Type B pancreatic cell (in vitro differentiated cells): Measurements from ENCODE around the gene COASY. TPM values are rescaled to one million over a fixed set of nuclear protein-coding genes. Genes with fewer than 3 reads are reported as not detected.

ENCODE experiments used
- DNase-seq: peaks from one replicate; pipeline ENCODE4 v3.0.0; 2021; ENCODE audit warnings: mixed read lengths; ENCODE audit not compliant: unreplicated experiment; ENCODE audit errors: extremely low spot score
- H3K27ac Mint-ChIP-seq: 2 replicates; pipeline ENCODE4 v1.8.0; 2021; ENCODE audit warnings: mild to moderate bottlenecking, mixed read lengths
- H3K27me3 Mint-ChIP-seq: 2 replicates; pipeline ENCODE4 v1.8.0; 2021; ENCODE audit warnings: mixed read lengths
- H3K36me3 Mint-ChIP-seq: 2 replicates; pipeline ENCODE4 v1.8.0; 2021; ENCODE audit warnings: mixed read lengths
- H3K4me1 Mint-ChIP-seq: one replicate; pipeline ENCODE4 v1.8.0; 2021; ENCODE audit warnings: mixed read lengths; ENCODE audit not compliant: unreplicated experiment
- H3K4me3 Mint-ChIP-seq: 2 replicates; pipeline ENCODE4 v1.8.0; 2021; ENCODE audit warnings: mild to moderate bottlenecking, mixed read lengths
- H3K9me3 Mint-ChIP-seq: 2 replicates; pipeline ENCODE4 v1.8.0; 2021; ENCODE audit warnings: mixed read lengths
- CTCF ChIP-seq: fragments of 200-600 bp; sonication (generic); conservative IDR thresholded peaks from 2 replicates; pipeline ENCODE4 v1.5.0; 2021; ENCODE audit warnings: antibody characterized with exemption, mild to moderate bottlenecking
- long read RNA-seq: library from polyadenylated mRNA; unstranded; transcript quantifications from one replicate; pipeline ENCODE4 v2.0.0, GENCODE V29; 2020
- total RNA-seq: library from RNA; stranded (reverse); gene quantifications from 2 replicates; pipeline ENCODE4 v1.2.1, GENCODE V29; 2021; ENCODE audit warnings: low replicate concordance

Gene COASY
- 78.0 and 80.8 TPM in 2 replicates for total RNA-seq
- long read RNA-seq, transcript COASY-202 (10 exons, 2,071 nt), result minor isoform, 6 of 54 reads
- long read RNA-seq, transcript COASY-201 (9 exons, 2,458 nt), result major isoform, 28 of 54 reads
- long read RNA-seq, partial matches to known transcripts, result 8 of 54 reads
- long read RNA-seq, other reads (novel, unspliced or antisense), result 12 of 54 reads

DNA sequence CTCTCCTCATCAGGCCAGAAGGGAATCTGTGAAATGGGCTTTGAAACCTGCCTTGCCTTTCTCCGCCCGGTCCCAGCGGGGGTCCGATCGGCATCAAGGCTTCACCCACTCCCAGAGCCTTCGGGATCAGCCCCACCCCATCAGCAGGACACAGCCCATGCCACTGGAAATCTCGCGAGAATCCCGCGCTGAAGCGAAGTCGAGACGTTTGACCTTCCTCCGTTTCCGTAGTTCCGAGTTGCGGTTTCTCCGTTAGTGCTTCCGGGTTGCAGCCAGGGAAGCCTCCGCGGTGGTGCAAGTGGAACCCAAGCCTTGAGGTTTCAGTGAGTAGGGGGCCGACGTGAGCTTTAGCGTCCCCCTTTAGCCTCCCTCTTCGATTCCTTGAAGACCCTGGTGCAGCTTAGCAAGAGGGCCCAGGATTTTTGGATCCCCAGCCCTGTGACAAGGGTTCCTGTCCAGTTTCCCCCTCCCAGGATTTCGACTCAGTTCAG is at the start of gene COASY:
TSS of gene COASY (plus strand) at position 252 of the 491 bp plus-strand sequence. CDS start 475 bp downstream, outside the sequence.
- no peaks in the 10 kb centered on the region for H3K27me3 Mint-ChIP-seq
- TF ChIP-seq CTCF, result no peak
- H3K36me3 Mint-ChIP-seq, result peaks cover 3% of the 10 kb centered on the region
- peak; percentile 95 for DNase-seq
- H3K4me3 Mint-ChIP-seq, result peak within 1 kb of the TSS; percentile 92
- peak within 1 kb of the TSS; percentile 88 for H3K27ac Mint-ChIP-seq
- peaks cover 23% of the 10 kb centered on the region for H3K4me1 Mint-ChIP-seq
- no peaks in the 10 kb centered on the region for H3K9me3 Mint-ChIP-seq

DNA sequence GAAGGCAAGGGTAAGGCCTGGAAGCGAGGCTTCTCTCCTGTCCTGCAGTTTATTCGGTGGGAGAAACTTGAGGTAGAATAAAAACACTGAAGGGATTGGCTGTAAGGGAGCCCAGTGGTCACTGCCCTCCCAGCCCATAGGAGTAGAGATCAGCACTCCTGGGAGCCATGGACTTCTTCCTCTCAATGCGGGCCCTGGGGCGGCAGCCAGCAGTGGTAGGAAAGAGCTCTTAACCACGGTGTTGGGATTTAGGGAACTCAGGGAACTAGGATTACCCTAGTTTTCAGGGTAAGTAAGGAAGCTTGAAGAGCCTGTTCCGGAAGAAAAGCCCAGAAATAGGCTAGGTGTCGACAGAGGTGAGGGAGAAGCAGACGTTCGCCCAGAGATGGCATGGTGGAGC is 49.7 kb upstream of the COASY start:
- Mint-ChIP-seq H3K27me3 (no peaks in the 10 kb centered on the region), H3K9me3 (no peaks in the 10 kb centered on the region), H3K4me3 (no peak overlapping the region), H3K27ac (peak overlapping the region; percentile 16), H3K36me3 (peaks cover 22% of the 10 kb centered on the region), H3K4me1 (peaks cover 4% of the 10 kb centered on the region)
- no peak for DNase-seq
- TF ChIP-seq CTCF, result no peak

- TF ChIP-seq CTCF, result no peak
- Mint-ChIP-seq H3K36me3 (peaks cover 21% of the 10 kb centered on the region), H3K9me3 (no peaks in the 10 kb centered on the region), H3K4me1 (peaks cover 9% of the 10 kb centered on the region), H3K27me3 (no peaks in the 10 kb centered on the region), H3K4me3 (no peak overlapping the region), H3K27ac (peak overlapping the region; percentile 21)
- DNase-seq, result no peak
Measured at GRCh38 chr17:42512733-42513251, 49.2 kb upstream of the COASY start.

DNA sequence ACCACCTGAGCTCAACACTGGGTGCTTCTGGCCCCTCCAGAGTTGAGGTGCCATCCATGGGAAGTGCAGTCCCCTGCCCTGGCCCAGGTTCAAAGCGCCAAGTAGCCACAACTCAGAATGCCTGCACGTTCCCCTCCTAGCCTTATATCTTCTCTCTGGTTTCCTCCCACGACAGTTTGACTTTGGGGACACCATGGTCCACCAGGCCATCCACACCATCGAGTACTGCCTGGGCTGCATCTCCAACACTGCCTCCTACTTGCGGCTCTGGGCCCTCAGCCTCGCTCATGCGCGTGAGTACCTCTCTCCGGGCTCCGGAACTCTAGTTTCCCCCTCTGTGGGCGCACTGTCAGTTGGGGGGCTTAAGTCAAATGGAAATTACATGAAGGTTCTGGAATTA is 48.3 kb upstream of the COASY start:
- H3K27me3 Mint-ChIP-seq, result no peaks in the 10 kb centered on the region
- TF ChIP-seq CTCF, result no peak
- no peak for DNase-seq
- no peak overlapping the region for H3K4me3 Mint-ChIP-seq
- no peaks in the 10 kb centered on the region for H3K9me3 Mint-ChIP-seq
- H3K27ac Mint-ChIP-seq, result peak overlapping the region; percentile 21
- peaks cover 17% of the 10 kb centered on the region for H3K4me1 Mint-ChIP-seq
- H3K36me3 Mint-ChIP-seq, result peaks cover 18% of the 10 kb centered on the region

DNA sequence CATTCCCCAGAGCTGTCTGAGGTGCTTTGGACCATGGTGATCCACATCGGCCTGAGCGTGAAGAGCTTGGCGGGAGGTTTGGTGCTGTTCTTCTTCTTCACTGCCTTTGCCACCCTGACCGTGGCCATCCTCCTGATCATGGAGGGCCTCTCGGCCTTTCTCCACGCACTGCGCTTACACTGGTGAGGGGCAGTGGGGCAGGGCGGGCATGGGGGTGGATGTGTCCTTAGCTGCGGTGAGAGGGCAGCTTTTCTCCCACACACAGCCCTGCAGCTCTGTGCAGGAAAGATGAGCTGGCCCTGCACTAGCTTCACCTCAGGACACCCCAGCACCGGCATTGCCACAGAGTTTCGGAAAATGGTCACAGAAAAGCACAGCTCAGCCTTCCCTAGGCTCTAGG is 47.7 kb upstream of the COASY start:
- H3K4me3 Mint-ChIP-seq, result no peak overlapping the region
- H3K36me3 Mint-ChIP-seq, result peaks cover 14% of the 10 kb centered on the region
- no peak for DNase-seq
- no peak overlapping the region for H3K27ac Mint-ChIP-seq
- no peaks in the 10 kb centered on the region for H3K9me3 Mint-ChIP-seq
- TF ChIP-seq CTCF, result no peak
- H3K4me1 Mint-ChIP-seq, result peaks cover 23% of the 10 kb centered on the region
- no peaks in the 10 kb centered on the region for H3K27me3 Mint-ChIP-seq
